Tibial nerve (tissue), 4 donors: ENCODE results near the gene RAB3A. TPM values are rescaled to one million over a fixed set of nuclear protein-coding genes. Genes with fewer than 3 reads are reported as not detected.

Experiments used
- DNase-seq, 2 donors: peaks; one replicate each; pipeline ENCODE4 v3.0.0-alpha.2; 2019; ENCODE audit warnings: low spot score in 2 of 2
- H3K27ac ChIP-seq, 4 donors: fragments of 200-600 bp; sonication (generic) in 3 of 4; one replicate each; pipeline ENCODE4 v1.5.1; 2017 to 2019; ENCODE audit warnings: mild to moderate bottlenecking in 1 of 4
- H3K27me3 ChIP-seq, 2 donors: fragments of 200-600 bp; sonication (generic) in 1 of 2; one replicate each; pipeline versions ENCODE4 v1.5.1 to v1.6.0; 2017 to 2019
- H3K36me3 ChIP-seq, 3 donors: fragments of 200-600 bp; sonication (generic); one replicate each; pipeline ENCODE4 v1.5.1; 2018 to 2019
- H3K4me1 ChIP-seq, 4 donors: fragments of 200-600 bp; sonication (generic) in 3 of 4; one replicate each; pipeline ENCODE4 v1.5.1; 2017 to 2019
- H3K4me3 ChIP-seq, 4 donors: fragments of 200-600 bp; sonication (generic) in 3 of 4; one replicate each; pipeline ENCODE4 v1.5.1; 2017 to 2019; ENCODE audit warnings: mild to moderate bottlenecking in 1 of 4, moderate library complexity in 1 of 4
- H3K9me3 ChIP-seq, 4 donors: fragments of 200-600 bp; sonication (generic) in 3 of 4; one replicate each; pipeline ENCODE4 v1.5.1; 2017 to 2019
- EP300 ChIP-seq, 2 donors: sonication (generic); formaldehyde crosslinking; IDR thresholded peaks; one replicate each; pipeline ENCODE4 v1.6.1; 2017; ENCODE audit warnings: antibody characterized with exemption in 2 of 2, mild to moderate bottlenecking in 1 of 2
- POLR2A ChIP-seq, 2 donors: fragments of 450-650 bp; IDR thresholded peaks; one replicate each; pipeline ENCODE4 v1.6.1; 2017; ENCODE audit warnings: antibody characterized with exemption in 2 of 2, mild to moderate bottlenecking in 2 of 2, moderate library complexity in 2 of 2
- WGBS, 2 donors: methylation state at CpG; one replicate each; pipeline ENCODE4 v1.1.5; 2018; 5-methylcytosine and 5-hydroxymethylcytosine counted together
- total RNA-seq, 4 donors: library from RNA; depleted of rRNA; stranded (reverse); fragments of >200 nt; gene quantifications; one replicate each; pipeline ENCODE4 v1.1.0, GENCODE V29; 2016
- TF ChIP-seq, protein P1 (sequence below), 5 experiments: fragments of 200-600 bp in 3 of 5; fragments of 450-650 bp in 2 of 5; sonication (generic) in 3 of 5; IDR thresholded peaks; one replicate each; pipeline ENCODE4 v1.5.1; 2016 to 2019; ENCODE audit warnings: antibody characterized with exemption in 5 of 5, mild to moderate bottlenecking in 3 of 5, moderate library complexity in 2 of 5

Gene RAB3A
- total RNA-seq, 4 donors from 2014 or later: 1.5 to 5.1 (median 3.9) TPM; not detected in 1

DNA sequence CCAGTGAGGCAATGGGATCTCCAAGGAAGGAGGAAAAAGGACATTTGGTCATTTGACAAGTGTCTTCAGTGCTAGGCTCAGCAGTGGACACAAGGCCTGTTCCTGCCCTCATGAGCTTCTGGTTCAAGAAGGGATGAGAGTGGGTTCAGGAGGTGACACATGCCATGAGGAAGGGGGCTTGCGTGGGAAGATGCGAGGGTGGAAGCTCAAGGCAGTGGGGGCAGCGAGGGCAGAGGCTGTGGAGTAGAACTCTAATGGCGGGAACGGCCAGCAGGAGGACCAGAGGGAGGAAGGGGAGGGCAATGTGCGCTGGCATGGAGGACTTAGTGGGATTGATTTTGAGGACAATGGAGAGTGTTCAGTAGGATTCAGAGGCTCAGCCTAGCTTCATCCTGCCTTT is 47.6 kb downstream of the RAB3A start:
- no peak for DNase-seq
- H3K4me1 ChIP-seq: peaks cover 0 to 64% (median 45%) of the 10 kb centered on the region in 4 donors
- H3K9me3 ChIP-seq: no peaks in the 10 kb centered on the region

DNA sequence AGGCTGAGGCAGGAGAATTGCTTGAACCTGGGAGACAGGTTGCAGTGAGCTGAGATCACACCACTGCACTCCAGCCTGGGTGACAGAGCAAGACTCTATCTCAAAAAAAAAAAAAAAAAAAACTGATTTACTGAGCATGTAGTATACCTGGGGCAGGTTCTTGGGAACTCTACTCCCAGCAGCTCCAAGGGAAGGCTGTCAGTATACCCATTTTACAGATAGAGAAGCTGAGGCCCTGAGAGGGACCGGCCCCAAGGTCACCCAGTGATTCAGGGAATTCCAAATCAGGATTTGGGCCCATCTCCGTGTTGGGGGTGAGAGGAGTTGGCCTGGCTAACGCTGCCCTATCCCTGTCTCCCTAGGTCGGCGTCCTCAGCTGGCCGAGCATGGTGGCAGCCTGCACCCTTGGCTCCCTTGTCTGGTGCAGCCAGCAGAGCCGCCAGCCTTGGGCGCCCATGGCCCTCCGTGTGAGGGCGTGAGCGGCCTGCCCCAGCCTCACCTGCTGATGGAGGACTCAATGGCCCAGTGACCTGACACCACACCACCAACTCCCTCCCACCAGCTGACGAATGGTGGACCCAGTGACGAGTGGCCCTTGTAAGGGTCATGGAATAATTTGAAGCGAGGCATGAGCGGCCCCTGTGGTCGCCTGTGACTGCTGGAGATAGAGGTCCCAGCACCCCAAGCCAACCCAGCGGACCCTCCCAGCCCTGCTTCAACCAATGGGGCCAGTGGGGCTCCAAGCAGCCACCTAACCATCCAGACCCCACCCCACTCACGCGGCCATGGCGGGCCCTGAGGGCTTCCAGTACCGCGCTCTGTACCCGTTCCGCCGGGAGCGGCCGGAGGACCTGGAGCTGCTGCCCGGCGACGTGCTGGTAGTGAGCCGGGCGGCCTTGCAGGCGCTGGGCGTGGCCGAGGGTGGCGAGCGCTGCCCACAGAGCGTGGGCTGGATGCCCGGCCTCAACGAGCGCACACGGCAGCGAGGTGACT is 48.5 kb downstream of the RAB3A start:
- Histone ChIP-seq H3K27me3 (no peaks in the 10 kb centered on the region), H3K36me3 (peaks cover 0 to 16% (median 0%) of the 10 kb centered on the region in 3 donors), H3K4me3 (no peak overlapping the region), H3K4me1 (peaks cover 0 to 58% (median 38%) of the 10 kb centered on the region in 4 donors), H3K9me3 (no peaks in the 10 kb centered on the region), H3K27ac (peak overlapping the region in 3 of 4 donors; percentile 56 to 90 (median 86))
- DNase-seq: no peak
- 94 to 95% methylated on average over 29 to 35 of the region's 43 CpGs for WGBS, 2 donors
- TF ChIP-seq, protein P1, sequence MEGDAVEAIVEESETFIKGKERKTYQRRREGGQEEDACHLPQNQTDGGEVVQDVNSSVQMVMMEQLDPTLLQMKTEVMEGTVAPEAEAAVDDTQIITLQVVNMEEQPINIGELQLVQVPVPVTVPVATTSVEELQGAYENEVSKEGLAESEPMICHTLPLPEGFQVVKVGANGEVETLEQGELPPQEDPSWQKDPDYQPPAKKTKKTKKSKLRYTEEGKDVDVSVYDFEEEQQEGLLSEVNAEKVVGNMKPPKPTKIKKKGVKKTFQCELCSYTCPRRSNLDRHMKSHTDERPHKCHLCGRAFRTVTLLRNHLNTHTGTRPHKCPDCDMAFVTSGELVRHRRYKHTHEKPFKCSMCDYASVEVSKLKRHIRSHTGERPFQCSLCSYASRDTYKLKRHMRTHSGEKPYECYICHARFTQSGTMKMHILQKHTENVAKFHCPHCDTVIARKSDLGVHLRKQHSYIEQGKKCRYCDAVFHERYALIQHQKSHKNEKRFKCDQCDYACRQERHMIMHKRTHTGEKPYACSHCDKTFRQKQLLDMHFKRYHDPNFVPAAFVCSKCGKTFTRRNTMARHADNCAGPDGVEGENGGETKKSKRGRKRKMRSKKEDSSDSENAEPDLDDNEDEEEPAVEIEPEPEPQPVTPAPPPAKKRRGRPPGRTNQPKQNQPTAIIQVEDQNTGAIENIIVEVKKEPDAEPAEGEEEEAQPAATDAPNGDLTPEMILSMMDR (IDR thresholded peaks at IDR 0.05): no peak

More for the DNA sequence above, 47.6 kb downstream of the RAB3A start:
- 71 to 78% methylated on average over 6 of the region's 6 CpGs for WGBS, 2 donors
- no peaks in the 10 kb centered on the region for H3K27me3 ChIP-seq
- peaks cover 0 to 16% (median 0%) of the 10 kb centered on the region in 3 donors for H3K36me3 ChIP-seq
- H3K27ac ChIP-seq: peak overlapping the region; percentile 56 to 90 (median 74)
- TF ChIP-seq, protein P1 (IDR thresholded peaks at IDR 0.05): no peak
- TF ChIP-seq EP300 (IDR thresholded peaks at IDR 0.05) (no peak), POLR2A (IDR thresholded peaks at IDR 0.05) (no peak)
- H3K4me3 ChIP-seq: no peak overlapping the region

DNA sequence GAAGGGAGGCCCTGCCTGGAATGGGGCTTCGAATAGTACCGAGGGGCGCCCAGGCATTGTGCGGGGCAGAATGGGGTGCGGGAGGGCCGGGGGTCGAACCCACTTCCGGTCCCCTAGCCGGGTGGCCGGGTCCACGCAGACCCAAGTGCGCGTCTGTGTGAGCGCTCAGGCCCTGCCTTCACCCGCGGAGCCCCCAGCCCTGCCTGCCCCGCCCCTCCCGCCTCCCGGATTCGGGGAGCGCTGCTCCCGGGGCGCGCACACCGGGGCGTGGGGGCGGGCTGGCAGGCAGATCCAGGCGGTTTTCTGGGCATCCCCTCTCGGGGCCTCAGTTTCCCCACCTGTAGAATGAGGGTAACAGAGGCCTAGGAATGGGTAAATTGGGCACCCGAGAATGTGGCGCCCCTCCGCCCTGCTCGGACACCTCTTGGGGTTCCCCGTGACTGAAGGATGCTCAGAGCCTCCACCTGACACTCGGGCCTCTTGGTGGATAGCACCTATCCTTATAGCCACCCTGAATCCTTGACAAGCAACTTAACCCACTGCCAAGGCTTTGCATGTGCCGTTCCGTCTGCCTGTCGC is 50.2 kb downstream of the RAB3A start:
- H3K27me3 ChIP-seq: no peaks in the 10 kb centered on the region
- H3K4me3 ChIP-seq: peak overlapping the region; percentile 66 to 92 (median 76)
- WGBS, 2 donors: 0 to 3% methylated on average over 18 to 27 of the region's 38 CpGs
- no peaks in the 10 kb centered on the region for H3K9me3 ChIP-seq
- no peak for DNase-seq
- peak overlapping the region; percentile 88 to 95 (median 92) for H3K27ac ChIP-seq
- H3K36me3 ChIP-seq: peaks cover 0 to 28% (median 0%) of the 10 kb centered on the region in 3 donors
- TF ChIP-seq, protein P1 (IDR thresholded peaks at IDR 0.05): no peak
- TF ChIP-seq EP300 (IDR thresholded peaks at IDR 0.05) (no peak), POLR2A (IDR thresholded peaks at IDR 0.05) (no peak)
- peaks cover 0 to 61% (median 37%) of the 10 kb centered on the region in 4 donors for H3K4me1 ChIP-seq

DNA sequence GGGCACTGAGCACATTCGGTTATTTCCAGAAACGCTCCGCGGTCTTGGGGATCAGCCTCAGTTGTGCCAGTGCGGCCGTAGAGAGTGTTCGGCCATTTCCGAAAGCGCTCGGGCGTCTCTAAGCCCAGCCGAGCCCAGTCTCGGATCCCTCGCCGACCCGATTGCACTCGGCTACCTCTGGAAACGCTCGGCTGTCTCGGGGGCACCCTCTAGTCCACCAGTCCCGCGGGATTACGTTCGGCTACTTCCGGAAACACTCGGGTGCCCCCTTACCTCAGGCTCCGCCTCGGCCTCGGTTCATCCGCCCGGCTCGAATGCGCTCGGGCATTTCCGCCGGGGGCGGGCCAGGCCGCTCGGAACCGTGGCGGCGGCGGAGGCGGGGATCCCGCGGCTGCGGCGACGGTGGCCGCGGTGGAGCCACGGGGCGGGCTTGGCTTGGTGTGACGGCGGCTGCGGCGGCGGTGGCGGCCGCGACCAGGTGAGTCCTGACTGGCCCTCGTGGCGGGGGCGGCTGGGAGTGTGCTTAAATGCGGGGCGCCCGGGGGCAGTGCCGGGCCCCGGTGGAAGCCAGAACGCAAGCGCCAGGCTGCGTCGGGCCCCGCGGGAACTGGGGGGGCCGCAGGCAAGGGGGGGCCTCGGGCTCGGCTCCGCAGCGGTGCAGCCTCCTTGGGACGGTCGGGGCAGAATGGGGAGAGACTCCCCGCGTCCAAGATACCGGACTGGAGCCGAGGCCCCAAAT is 50.9 kb downstream of the RAB3A start, which contains the start of gene PIK3R2:
TSS of gene PIK3R2 (plus strand) at position 347 of the 739 bp plus-strand sequence. CDS start 2,717 bp downstream, outside the sequence.
- peak; percentile 100 for DNase-seq
- no peaks in the 10 kb centered on the region for H3K9me3 ChIP-seq
- H3K4me1 ChIP-seq: peaks cover 0 to 59% (median 36%) of the 10 kb centered on the region in 4 donors
- H3K36me3 ChIP-seq: peaks cover 0 to 34% (median 0%) of the 10 kb centered on the region in 3 donors
- WGBS, 2 donors: 0% methylated on average over 20 to 71 of the region's 86 CpGs
- H3K27ac ChIP-seq: peak within 1 kb of the TSS; percentile 88 to 95 (median 92)
- peak; percentile 32 to 34 for TF ChIP-seq EP300 (IDR thresholded peaks at IDR 0.05)
- peak; percentile 41 to 81 for TF ChIP-seq POLR2A (IDR thresholded peaks at IDR 0.05)
- TF ChIP-seq, protein P1 (IDR thresholded peaks at IDR 0.05): peak in 1 of 5 experiments; percentile 27
- peak within 1 kb of the TSS; percentile 66 to 92 (median 76) for H3K4me3 ChIP-seq
- no peaks in the 10 kb centered on the region for H3K27me3 ChIP-seq
